ENCODE data around the gene PRKAA1.

Gene PRKAA1

DNA sequence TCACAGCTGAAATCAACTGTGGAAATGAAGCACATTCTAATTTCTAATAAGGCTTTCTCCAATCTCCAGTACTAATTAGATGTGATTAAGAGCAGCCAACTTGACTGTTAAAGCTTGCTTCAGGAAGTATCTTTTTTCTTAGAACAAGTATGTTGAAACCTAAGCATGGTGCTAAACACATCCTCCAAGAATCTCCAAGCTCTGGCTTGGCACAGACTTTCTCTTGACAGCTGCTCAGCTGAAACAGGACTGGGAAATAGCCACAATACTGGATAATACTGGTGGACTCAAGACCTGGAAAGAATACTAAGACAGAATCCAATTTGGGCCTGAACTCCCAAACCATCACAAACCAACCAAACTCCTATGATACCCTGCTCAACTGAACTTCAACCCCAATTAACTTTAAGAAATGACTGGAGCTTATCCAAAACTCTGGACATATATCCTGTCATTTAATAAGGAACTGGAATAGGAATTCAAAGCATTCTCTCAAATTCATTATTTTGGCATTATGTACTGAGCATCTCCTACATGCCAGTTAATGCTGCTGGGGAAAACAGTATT is 16.2 kb downstream of the PRKAA1 start:
- DNase-seq: no peak
- H3K9me3 ChIP-seq (ENCODE audit: severe bottlenecking): no peaks in the 10 kb centered on the region
- peaks cover 3% of the 10 kb centered on the region for H3K36me3 ChIP-seq
- no peak overlapping the region for H3K4me3 ChIP-seq (ENCODE audit: low read depth, low read length)
- no peak overlapping the region for H3K27ac ChIP-seq
- no peak for TF ChIP-seq CTCF (IDR thresholded peaks at IDR 0.05; ENCODE audit: low read depth, low read length)
- H3K27me3 ChIP-seq (ENCODE audit: insufficient read depth, low read depth, severe bottlenecking): no peaks in the 10 kb centered on the region

DNA sequence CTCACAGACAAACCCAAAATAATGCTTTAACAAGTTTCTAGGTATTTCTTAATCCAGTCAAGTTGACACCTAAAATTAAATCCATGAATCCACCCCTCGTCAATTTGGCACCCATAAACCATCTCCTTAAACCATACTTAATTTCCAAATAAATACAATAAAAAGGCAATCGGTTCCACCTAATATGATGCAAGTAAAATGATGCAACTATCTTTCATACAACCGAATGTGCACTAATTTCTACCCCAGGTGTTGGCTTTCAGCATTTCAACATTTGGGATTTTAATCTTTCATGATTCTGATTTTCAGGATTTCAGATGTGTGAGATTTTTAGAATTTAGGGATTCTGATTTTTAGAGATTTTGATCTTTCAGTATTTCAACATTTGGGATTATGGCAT is 17.3 kb downstream of the PRKAA1 start:
- H3K27me3 ChIP-seq (ENCODE audit: insufficient read depth, low read depth, severe bottlenecking): no peaks in the 10 kb centered on the region
- DNase-seq: no peak
- H3K4me3 ChIP-seq (ENCODE audit: low read depth, low read length): no peak overlapping the region
- no peak for TF ChIP-seq CTCF (IDR thresholded peaks at IDR 0.05; ENCODE audit: low read depth, low read length)
- H3K9me3 ChIP-seq (ENCODE audit: severe bottlenecking): no peaks in the 10 kb centered on the region
- no peak overlapping the region for H3K27ac ChIP-seq
- peaks cover 12% of the 10 kb centered on the region for H3K36me3 ChIP-seq

DNA sequence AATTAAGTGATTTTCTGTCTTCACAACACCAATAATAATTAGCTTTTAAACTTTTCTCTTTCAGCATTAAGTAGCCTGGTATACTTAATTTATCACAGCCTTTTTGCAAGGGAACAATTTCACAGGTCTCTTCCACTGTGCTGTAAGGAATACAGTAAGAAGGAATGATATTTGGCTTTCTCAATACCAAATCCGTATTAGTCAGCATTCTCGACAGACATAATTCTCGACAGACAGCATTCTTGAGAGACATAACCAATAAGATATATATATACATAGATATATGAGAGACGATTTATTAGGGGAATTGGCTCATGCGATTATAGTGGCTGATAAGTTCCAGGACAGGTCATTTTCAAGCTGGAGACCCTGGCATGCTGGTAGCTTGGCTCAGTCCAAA is 18.0 kb downstream of the PRKAA1 start:
- H3K27me3 ChIP-seq (ENCODE audit: insufficient read depth, low read depth, severe bottlenecking): no peaks in the 10 kb centered on the region
- TF ChIP-seq CTCF (IDR thresholded peaks at IDR 0.05; ENCODE audit: low read depth, low read length): no peak
- H3K36me3 ChIP-seq: peaks cover 19% of the 10 kb centered on the region
- no peak overlapping the region for H3K27ac ChIP-seq
- no peak for DNase-seq
- no peaks in the 10 kb centered on the region for H3K9me3 ChIP-seq (ENCODE audit: severe bottlenecking)
- H3K4me3 ChIP-seq (ENCODE audit: low read depth, low read length): no peak overlapping the region

DNA sequence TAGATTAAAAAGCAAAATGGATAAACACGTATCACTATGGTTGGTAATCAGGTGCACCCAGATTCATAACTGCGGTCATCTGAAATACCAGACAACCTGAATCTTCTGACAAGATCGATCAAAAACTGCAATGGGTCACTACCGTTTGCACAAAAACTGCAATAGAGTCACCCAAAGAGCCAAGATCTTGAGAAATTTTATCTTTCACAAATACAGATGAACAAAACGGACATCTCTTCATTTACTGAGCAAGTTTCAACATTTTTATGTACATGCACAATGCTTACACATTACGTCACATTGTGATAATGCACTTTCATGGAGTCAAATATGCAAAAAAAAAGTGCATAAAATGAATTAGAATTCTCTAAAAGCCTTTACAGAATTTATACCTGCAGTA is 18.6 kb downstream of the PRKAA1 start:
- no peak for TF ChIP-seq CTCF (IDR thresholded peaks at IDR 0.05; ENCODE audit: low read depth, low read length)
- no peaks in the 10 kb centered on the region for H3K9me3 ChIP-seq (ENCODE audit: severe bottlenecking)
- H3K27me3 ChIP-seq (ENCODE audit: insufficient read depth, low read depth, severe bottlenecking): no peaks in the 10 kb centered on the region
- peaks cover 23% of the 10 kb centered on the region for H3K36me3 ChIP-seq
- H3K27ac ChIP-seq: no peak overlapping the region
- no peak for DNase-seq
- H3K4me3 ChIP-seq (ENCODE audit: low read depth, low read length): no peak overlapping the region

- Histone ChIP-seq H3K9me3 (ENCODE audit: severe bottlenecking) (no peaks in the 10 kb centered on the region), H3K36me3 (peaks cover 32% of the 10 kb centered on the region), H3K27ac (no peak overlapping the region), H3K4me3 (ENCODE audit: low read depth, low read length) (no peak overlapping the region), H3K27me3 (ENCODE audit: insufficient read depth, low read depth, severe bottlenecking) (no peaks in the 10 kb centered on the region)
- DNase-seq: no peak
- no peak for TF ChIP-seq CTCF (IDR thresholded peaks at IDR 0.05; ENCODE audit: low read depth, low read length)
Measured at GRCh38 chr5:40778133-40778532, 20.0 kb downstream of the PRKAA1 start.

GRCh38 chr5:40776658-40776977 is 21.6 kb downstream of the PRKAA1 start:
- TF ChIP-seq CTCF (IDR thresholded peaks at IDR 0.05; ENCODE audit: low read depth, low read length): no peak
- H3K36me3 ChIP-seq: peaks cover 43% of the 10 kb centered on the region
- H3K4me3 ChIP-seq (ENCODE audit: low read depth, low read length): no peak overlapping the region
- H3K27me3 ChIP-seq (ENCODE audit: insufficient read depth, low read depth, severe bottlenecking): no peaks in the 10 kb centered on the region
- H3K9me3 ChIP-seq (ENCODE audit: severe bottlenecking): no peaks in the 10 kb centered on the region
- DNase-seq: no peak
- H3K27ac ChIP-seq: no peak overlapping the region

All from WERI-Rb-1 (cell line).